HepG2 (cell line): Measurements from ENCODE around the gene GAL3ST2. TPM values are rescaled to one million over a fixed set of nuclear protein-coding genes. Genes with fewer than 3 reads are reported as not detected.

ENCODE experiments used
- ATAC-seq: fragments of 200-7000 bp; cut with Tn5 transposase; 3 replicates; pipeline ENCODE4 v1.9.1; 2020; ENCODE audit warnings: mild to moderate bottlenecking, moderate library complexity
- BruUV-seq: library from RNA; stranded (reverse); fragments of 400-500 nt; replicated peaks from 2 replicates; lab custom pipeline; 2021; lab: Mats Ljungman, UMichigan
- CTCF ChIA-PET: fragments of 300-600 bp; formaldehyde crosslinking; extraction: SDS; loops from one replicate; lab custom pipeline; 2021; ENCODE audit warnings: low total read pairs, inconsistent platforms, low intra/inter-chr PET ratio; lab: Yijun Ruan, JAX
- POLR2A ChIA-PET: fragments of 350-600 bp; sonication (Branson Sonifier 250); formaldehyde crosslinking; loops from one replicate; lab custom pipeline; 2020; ENCODE audit warnings: antibody characterized with exemption, inconsistent platforms; lab: Yijun Ruan, JAX
- DNase-seq: peaks from one replicate; pipeline ENCODE4 v3.0.0-alpha.2; 2015; ENCODE audit warnings: low spot score
- FAIRE-seq: peaks from 3 replicates; lab custom pipeline; 2011; peaks lifted over from hg19 to GRCh38; lab: Jason Lieb, UNC
- H2AFZ ChIP-seq: one replicate; pipeline ENCODE4 v1.6.1; 2011; ENCODE audit warnings: low read length, inconsistent platforms
- H3K27ac ChIP-seq: fragments of 300-600 bp; 3 replicates; pipeline ENCODE4 v1.8.0; 2011; ENCODE audit warnings: mixed run types, mild to moderate bottlenecking, mixed read lengths, low read length, inconsistent platforms; ENCODE audit not compliant: insufficient read depth; ENCODE audit errors: extremely low read length
- H3K27me3 ChIP-seq, 2 experiments: fragments of 200-600 bp in 1 of 2; 2 replicates in 1 of 2; 3 replicates in 1 of 2; pipeline versions ENCODE4 v1.6.0 to v1.8.0; 2011; ENCODE audit warnings: low read length in 2 of 2, mild to moderate bottlenecking in 2 of 2, moderate library complexity in 2 of 2, inconsistent platforms in 1 of 2; ENCODE audit not compliant: insufficient read depth in 2 of 2, control insufficient read depth in 1 of 2
- H3K36me3 ChIP-seq, 2 experiments: fragments of 200-600 bp in 1 of 2; replicated peaks in 1 of 2; 2 replicates in 1 of 2; 3 replicates in 1 of 2; pipeline versions ENCODE4 v1.5.1 to v1.8.0; 2011; ENCODE audit warnings: low read length in 2 of 2, inconsistent platforms in 1 of 2; ENCODE audit not compliant: insufficient read depth in 2 of 2, control insufficient read depth in 1 of 2
- H3K4me1 ChIP-seq: 2 replicates; pipeline ENCODE4 v1.5.1; 2012; ENCODE audit warnings: low read length, inconsistent platforms; ENCODE audit not compliant: insufficient read depth
- H3K4me2 ChIP-seq: 2 replicates; pipeline ENCODE4 v1.6.0; 2011; ENCODE audit warnings: low read depth, low read length, inconsistent platforms
- H3K4me3 ChIP-seq, 3 experiments: fragments of 200-600 bp in 1 of 3; sonication (generic), shearing (Covaris generic) in 1 of 3; replicated peaks in 1 of 3; 2 replicates each; pipeline ENCODE4 v1.5.1; 2011 to 2016; ENCODE audit warnings: low read length in 3 of 3, inconsistent platforms in 2 of 3, low read depth in 2 of 3, mild to moderate bottlenecking in 2 of 3, control low read depth in 1 of 3, mixed read lengths in 1 of 3; ENCODE audit not compliant: insufficient read depth in 1 of 3
- H3K79me2 ChIP-seq: one replicate; pipeline ENCODE4 v1.6.1; 2011; ENCODE audit warnings: low read length, inconsistent platforms; ENCODE audit not compliant: insufficient read depth
- H3K9ac ChIP-seq: 2 replicates; pipeline ENCODE4 v1.6.0; 2011; ENCODE audit warnings: mild to moderate bottlenecking, low read depth, low read length, inconsistent platforms; ENCODE audit not compliant: insufficient read depth
- H3K9me3 ChIP-seq: 2 replicates; pipeline ENCODE4 v1.5.1; 2012; ENCODE audit warnings: mild to moderate bottlenecking, low read length
- H4K20me1 ChIP-seq: 2 replicates; pipeline ENCODE4 v1.6.0; 2011; ENCODE audit warnings: inconsistent platforms, mild to moderate bottlenecking, low read length, moderate library complexity; ENCODE audit not compliant: insufficient read depth
- AKAP8 ChIP-seq: sonication (generic); formaldehyde crosslinking; IDR thresholded peaks from 2 replicates; pipeline ENCODE4 v1.5.1; 2020; ENCODE audit warnings: mild to moderate bottlenecking, missing genetic modification reagents
- GLI4 ChIP-seq: sonication (generic); formaldehyde crosslinking; IDR thresholded peaks from 2 replicates; pipeline ENCODE4 v1.5.1; 2020; ENCODE audit warnings: missing genetic modification reagents, mild to moderate bottlenecking, moderate library complexity, borderline replicate concordance
- HOXA9 ChIP-seq: sonication (generic); formaldehyde crosslinking; IDR thresholded peaks from 2 replicates; pipeline ENCODE4 v1.8.1; 2022; ENCODE audit warnings: missing genetic modification reagents, mild to moderate bottlenecking, moderate library complexity, borderline replicate concordance
- IKZF5 ChIP-seq: IDR thresholded peaks from 2 replicates; pipeline ENCODE4 v1.6.1; 2018; ENCODE audit warnings: missing genetic modification reagents, mild to moderate bottlenecking, missing compliant biosample characterization
- IRF2 ChIP-seq: IDR thresholded peaks from 2 replicates; pipeline ENCODE4 v1.6.1; 2018; ENCODE audit warnings: missing genetic modification reagents, missing compliant biosample characterization
- ZBTB38 ChIP-seq: sonication (generic); formaldehyde crosslinking; IDR thresholded peaks from 2 replicates; pipeline ENCODE4 v1.5.1; 2020; ENCODE audit warnings: mild to moderate bottlenecking, missing genetic modification reagents
- ZNF180 ChIP-seq: sonication (generic); formaldehyde crosslinking; IDR thresholded peaks from 2 replicates; pipeline ENCODE4 v1.4.0; 2020; ENCODE audit warnings: low read depth, missing genetic modification reagents, borderline replicate concordance
- ZNF234 ChIP-seq: sonication (generic); formaldehyde crosslinking; conservative IDR thresholded peaks from 2 replicates; pipeline ENCODE4 v1.5.1; 2020; ENCODE audit warnings: mild to moderate bottlenecking, missing genetic modification reagents
- ZNF407 ChIP-seq: sonication (generic); formaldehyde crosslinking; IDR thresholded peaks from one replicate; pipeline ENCODE4 v1.5.1; 2020; ENCODE audit warnings: mild to moderate bottlenecking, missing genetic modification reagents; ENCODE audit errors: not compliant biosample characterization
- ZNF580 ChIP-seq: IDR thresholded peaks from 2 replicates; pipeline ENCODE4 v1.6.1; 2016; ENCODE audit warnings: low read depth, borderline replicate concordance
- ZNF782 ChIP-seq: sonication (generic); formaldehyde crosslinking; IDR thresholded peaks from 2 replicates; pipeline ENCODE4 v1.4.0; 2020; ENCODE audit warnings: missing genetic modification reagents, mild to moderate bottlenecking, borderline replicate concordance
- WGBS: methylation state at CpG from one replicate; pipeline ENCODE4 v1.1.6; 2017; ENCODE audit warnings: low lambda C conversion rate; 5-methylcytosine and 5-hydroxymethylcytosine counted together
- in situ Hi-C: cut with HindIII; loops from 2 replicates; pipeline ENCODE4 v1.10.0; 2017; ENCODE audit warnings: low pct_unique_long_range_greater_than_20kb; ENCODE audit not compliant: extremely low pct_ligation_motif_present
- intact Hi-C: fragments of 100-400 bp; cut with micrococcal nuclease; formaldehyde crosslinking; loops from one replicate; pipeline ENCODE4 v1.10.0; 2022; ENCODE audit not compliant: unreplicated experiment
- polyA plus RNA-seq, 8 experiments: library from polyadenylated mRNA; depleted of rRNA in 3 of 8; stranded (reverse) in 7 of 8; unstranded in 1 of 8; fragments of >200 nt; fragmentation: Illumina TruSeq in 4 of 8; extraction: Trizol in 4 of 8; gene quantifications; 2 replicates each; pipeline versions ENCODE4 v1.2.1 to v1.2.3, GENCODE V29; 2011 to 2016; ENCODE audit warnings: low read depth in 4 of 8, missing spikeins in 1 of 8, mixed read lengths in 1 of 8; ENCODE audit not compliant: insufficient read depth in 1 of 8
- total RNA-seq, 5 experiments: library from RNA; depleted of rRNA; stranded (reverse); fragments of >200 nt; fragmentation: Illumina TruSeq; extraction: Trizol; gene quantifications; 2 replicates each; pipeline ENCODE4 v1.2.3, GENCODE V29; 2016; ENCODE audit warnings: low read depth in 1 of 5

Gene GAL3ST2
- total and polyA plus RNA-seq, 2 of the 13 experiments (the other 11 are each of a cell fraction or from before 2014, with no cell fraction given): 0.17 to 0.20 TPM

GRCh38 chr2:241770185-241770935, 6.3 kb upstream of the GAL3ST2 start:
- in situ Hi-C loops: loop anchor here (5.0 kb wide), 1 partner anchor 37 kb away; the partner anchor contains the start of gene NEU4
- H3K79me2 ChIP-seq: peaks cover 24% of the 10 kb centered on the region
- no TSS peak for BruUV-seq
- ChIA-PET CTCF (no interaction called here), POLR2A (interaction anchor here (0.9 to 8.9 kb wide), 16 partner anchors 8 to 109 kb away, joined by 3 to 218 read pairs (median 5); partner anchors contain the start of genes D2HGDH, DTYMK, ING5 and NEU4)
- intact Hi-C loops: loop anchor here (2.0 kb wide), 2 partner anchors 38 to 48 kb away; partner anchors contain the start of gene NEU4
- ATAC-seq: peak; percentile 76
- H3K4me1 ChIP-seq: peaks cover 54% of the 10 kb centered on the region
- peak overlapping the region; percentile 92 for H3K27ac ChIP-seq
- no peaks in the 10 kb centered on the region for H4K20me1 ChIP-seq
- peak; percentile 96 for DNase-seq
- 4% methylated on average over 19 of the region's 27 CpGs for WGBS
- H3K27me3 ChIP-seq: no peaks in the 10 kb centered on the region; a peak in 1 of 5 replicates
- H3K4me3 ChIP-seq: peak overlapping the region; percentile 67 to 82 (median 76)
- peak overlapping the region; percentile 85 for H3K4me2 ChIP-seq
- H3K36me3 ChIP-seq: no peaks in the 10 kb centered on the region; a peak in 1 of 5 replicates
- no peak overlapping the region for H2AFZ ChIP-seq
- H3K9me3 ChIP-seq: no peaks in the 10 kb centered on the region
- H3K9ac ChIP-seq: peak overlapping the region; percentile 92
- peak; percentile 74 for FAIRE-seq
- TF ChIP-seq ZNF782: no peak; the same call in 1 of the 2 replicates
- peak; percentile 95 for TF ChIP-seq IKZF5 (CRISPR knock-in tag)
- TF ChIP-seq ZNF580: peak; percentile 98; the same call in 1 of the 2 replicates
- peak; percentile 88 for TF ChIP-seq ZBTB38 (CRISPR knock-in tag)
- TF ChIP-seq ZNF407 (CRISPR knock-in tag): no peak
- TF ChIP-seq ZNF234 (CRISPR knock-in tag): no peak
- TF ChIP-seq GLI4: no peak
- TF ChIP-seq ZNF180: 0 out of 2 replicates have a peak, but pooled peaks have one; percentile 7
- peak; percentile 97 for TF ChIP-seq IRF2 (CRISPR knock-in tag)
- peak; percentile 98 for TF ChIP-seq AKAP8
- TF ChIP-seq HOXA9 (CRISPR knock-in tag): no peak
